CD4-positive, alpha-beta T cell treated with Interleukin-4 for 1 hour (primary cell): ENCODE measurements around the gene VWCE.
A peak's percentile ranks its signal among the peaks of the same experiment; 100 is the strongest.

Source experiments
- DNase-seq, 2 donors: peaks; one replicate each; pipeline ENCODE4 v3.0.0-alpha.2; 2020 to 2022

Gene VWCE

GRCh38 chr11:61325649-61326414, 30.7 kb upstream of the VWCE start:
- DNase-seq: no peak

- DNase-seq: no peak
Observed at GRCh38 chr11:61315260-61315659, 20.1 kb upstream of the VWCE start.

GRCh38 chr11:61310749-61311148, 15.6 kb upstream of the VWCE start:
- DNase-seq: no peak

GRCh38 chr11:61309739-61310138, 14.6 kb upstream of the VWCE start:
- no peak for DNase-seq

- no peak for DNase-seq
Observed at GRCh38 chr11:61309141-61309540, 14.0 kb upstream of the VWCE start.

- no peak for DNase-seq
Observed at GRCh38 chr11:61307354-61307753, 12.2 kb upstream of the VWCE start.

GRCh38 chr11:61306221-61306620, 11.1 kb upstream of the VWCE start:
- DNase-seq: no peak

GRCh38 chr11:61305417-61305816, 10.3 kb upstream of the VWCE start:
- no peak for DNase-seq

- DNase-seq: no peak
Observed at GRCh38 chr11:61303725-61304124, 8.6 kb upstream of the VWCE start.

GRCh38 chr11:61302550-61302949, 7.4 kb upstream of the VWCE start:
- no peak for DNase-seq

GRCh38 chr11:61298663-61299244, 3.6 kb upstream of the VWCE start:
- no peak for DNase-seq

- no peak for DNase-seq
Observed at GRCh38 chr11:61297746-61298145, 2.6 kb upstream of the VWCE start.

- no peak for DNase-seq
Observed at GRCh38 chr11:61297341-61297740, 2.2 kb upstream of the VWCE start.

GRCh38 chr11:61295596-61295926, 445 bp upstream of the VWCE start:
- DNase-seq: no peak

- DNase-seq: no peak
Observed at GRCh38 chr11:61293867-61294716, 1.0 kb downstream of the VWCE start.

GRCh38 chr11:61292356-61292755, 2.8 kb downstream of the VWCE start:
- no peak for DNase-seq

GRCh38 chr11:61290905-61291690, 4.0 kb downstream of the VWCE start:
- no peak for DNase-seq

- DNase-seq: no peak
Observed at GRCh38 chr11:61287338-61287977, 7.7 kb downstream of the VWCE start.

GRCh38 chr11:61283613-61284012, 11.5 kb downstream of the VWCE start:
- DNase-seq: no peak

- peak in 1 of 2 donors; percentile 16 for DNase-seq
Observed at GRCh38 chr11:61281581-61282250, 13.4 kb downstream of the VWCE start.

GRCh38 chr11:61280883-61281580, 14.1 kb downstream of the VWCE start:
- DNase-seq: no peak
